K562 (cell line): Measurements from ENCODE around the gene NCOA3. TPM values are rescaled to one million over a fixed set of nuclear protein-coding genes. Genes with fewer than 3 reads are reported as not detected.
A peak's percentile ranks its signal among the peaks of the same experiment; 100 is the strongest.

Source experiments
- BDP1 ChIP-seq: IDR thresholded peaks from 3 replicates; pipeline ENCODE4 v1.6.1; 2011; ENCODE audit not compliant: insufficient read length, insufficient read depth
- BRF1 ChIP-seq: IDR thresholded peaks from 3 replicates; pipeline ENCODE4 v1.6.1; 2011; ENCODE audit warnings: borderline replicate concordance, mild to moderate bottlenecking; ENCODE audit not compliant: insufficient read length; ENCODE audit errors: extremely low read depth
- FOXA3 ChIP-seq, 2 experiments: fragments of 450-650 bp in 1 of 2; sonication (generic) in 1 of 2; formaldehyde crosslinking; IDR thresholded peaks in 1 of 2; conservative IDR thresholded peaks in 1 of 2; 2 replicates each; pipeline versions ENCODE4 v1.4.0 to v1.8.0; 2020 to 2022; ENCODE audit warnings: mild to moderate bottlenecking in 2 of 2, missing genetic modification reagents in 1 of 2
- FOXP1 ChIP-seq: sonication (generic); formaldehyde crosslinking; IDR thresholded peaks from 2 replicates; pipeline ENCODE4 v1.8.0; 2022; ENCODE audit warnings: mild to moderate bottlenecking, missing genetic modification reagents
- HDAC2 ChIP-seq: fragments of 450-650 bp; IDR thresholded peaks from 2 replicates; pipeline ENCODE4 v1.6.1; 2016; ENCODE audit warnings: mild to moderate bottlenecking
- HNRNPH1 ChIP-seq: fragments of 200-400 bp; formaldehyde crosslinking; optimal IDR thresholded peaks from 2 replicates; pipeline ENCODE3; 2017; ENCODE audit warnings: low read depth, mild to moderate bottlenecking, low read length, moderate library complexity
- MTA2 ChIP-seq: fragments of 450-650 bp; IDR thresholded peaks from 2 replicates; pipeline ENCODE4 v1.6.1; 2016; ENCODE audit warnings: low read depth
- NCOA4 ChIP-seq: fragments of 450-650 bp; IDR thresholded peaks from 2 replicates; pipeline ENCODE4 v1.6.1; 2018; ENCODE audit warnings: mild to moderate bottlenecking; ENCODE audit not compliant: partially characterized antibody
- NFIX ChIP-seq: fragments of 250-450 bp; sonication (Bioruptor Pico); IDR thresholded peaks from 2 replicates; pipeline ENCODE4 v1.4.0; 2020; ENCODE audit warnings: low read depth, mild to moderate bottlenecking, moderate library complexity
- NFXL1 ChIP-seq: fragments of 450-650 bp; formaldehyde crosslinking; IDR thresholded peaks from 2 replicates; pipeline ENCODE4 v1.4.0; 2021; ENCODE audit warnings: mild to moderate bottlenecking
- POLR2A ChIP-seq: fragments of 450-650 bp; conservative IDR thresholded peaks from 2 replicates; pipeline ENCODE4 v1.6.1; 2016
- POLR2G ChIP-seq: fragments of 200-400 bp; formaldehyde crosslinking; IDR thresholded peaks from 2 replicates; pipeline ENCODE4 v1.6.1; 2017; ENCODE audit warnings: low read depth, mild to moderate bottlenecking, antibody characterized with exemption, low read length, moderate library complexity
- PTTG1 ChIP-seq: fragments of 450-650 bp; IDR thresholded peaks from 2 replicates; pipeline ENCODE4 v1.6.1; 2016; ENCODE audit warnings: low read depth, mild to moderate bottlenecking, missing genetic modification characterization, missing compliant biosample characterization
- SREBF2 ChIP-seq: sonication (generic); formaldehyde crosslinking; IDR thresholded peaks from 2 replicates; pipeline ENCODE4 v1.4.0; 2020; ENCODE audit warnings: mild to moderate bottlenecking, missing genetic modification reagents
- SRSF9 ChIP-seq: fragments of 200-400 bp; formaldehyde crosslinking; IDR thresholded peaks from 2 replicates; pipeline ENCODE4 v1.6.1; 2017; ENCODE audit warnings: low read depth, low read length, borderline replicate concordance
- YBX1 ChIP-seq: fragments of 450-650 bp; IDR thresholded peaks from 2 replicates; pipeline ENCODE4 v1.7.1; 2016; ENCODE audit warnings: mild to moderate bottlenecking
- ZBTB7A ChIP-seq: IDR thresholded peaks from 2 replicates; pipeline ENCODE4 v1.6.1; 2011; ENCODE audit warnings: low read depth, mild to moderate bottlenecking, low read length, moderate library complexity, borderline replicate concordance; ENCODE audit not compliant: control insufficient read depth
- ZNF316 ChIP-seq: fragments of 450-650 bp; IDR thresholded peaks from 2 replicates; pipeline ENCODE4 v1.6.1; 2016
- ZNF324 ChIP-seq: fragments of 250-450 bp; sonication (Bioruptor Pico); IDR thresholded peaks from 2 replicates; pipeline ENCODE4 v1.4.0; 2020; ENCODE audit warnings: mild to moderate bottlenecking
- ZNF780A ChIP-seq: fragments of 250-450 bp; sonication (Bioruptor Pico); IDR thresholded peaks from 2 replicates; pipeline ENCODE4 v1.5.0; 2021; ENCODE audit warnings: mild to moderate bottlenecking
- ZNF830 ChIP-seq: fragments of 250-450 bp; sonication (Bioruptor Pico); IDR thresholded peaks from 2 replicates; pipeline ENCODE4 v1.5.0; 2021; ENCODE audit warnings: mild to moderate bottlenecking
- polyA plus RNA-seq, 8 experiments: library from polyadenylated mRNA; depleted of rRNA in 4 of 8; stranded (reverse) in 5 of 8; unstranded in 3 of 8; fragments of >200 nt; fragmentation: Nextera tagmentation in 2 of 8; fragmentation: Illumina TruSeq in 1 of 8; extraction: Ambion mirVana in 2 of 8; extraction: Trizol in 1 of 8; gene quantifications; 2 replicates each; pipeline versions ENCODE4 v1.2.1 to v1.2.3, GENCODE V29; 2011 to 2014; ENCODE audit warnings: inconsistent platforms in 1 of 8, missing spikeins in 1 of 8
- total RNA-seq, 7 experiments: library from RNA; depleted of rRNA in 6 of 7; stranded (reverse); fragments of >200 nt in 6 of 7; fragmentation: Illumina TruSeq in 2 of 7; extraction: Trizol in 2 of 7; gene quantifications; 2 replicates each; pipeline versions ENCODE4 v1.2.1 to v1.2.3, GENCODE V29; 2011 to 2021; ENCODE audit warnings: low replicate concordance in 1 of 7
- TF ChIP-seq, protein P1 (sequence below): fragments of 450-650 bp; IDR thresholded peaks from 2 replicates; pipeline ENCODE4 v1.6.1; 2016; ENCODE audit warnings: mild to moderate bottlenecking
- TF ChIP-seq, protein P2 (sequence below): fragments of 250-450 bp; sonication (Bioruptor Pico); IDR thresholded peaks from 2 replicates; pipeline ENCODE4 v1.5.0; 2020; ENCODE audit warnings: mild to moderate bottlenecking
- TF ChIP-seq, protein P3 (sequence below): fragments of 250-450 bp; sonication (Bioruptor Pico); IDR thresholded peaks from 2 replicates; pipeline ENCODE4 v1.8.0; 2022; ENCODE audit warnings: moderate library complexity, mild to moderate bottlenecking, inconsistent platforms

NCOA3 gene
- total and polyA plus RNA-seq, 9 of the 15 experiments (the other 6 are each of a cell fraction or from before 2014, with no cell fraction given) = 3.2 to 24.3 (median 14.4) TPM

DNA sequence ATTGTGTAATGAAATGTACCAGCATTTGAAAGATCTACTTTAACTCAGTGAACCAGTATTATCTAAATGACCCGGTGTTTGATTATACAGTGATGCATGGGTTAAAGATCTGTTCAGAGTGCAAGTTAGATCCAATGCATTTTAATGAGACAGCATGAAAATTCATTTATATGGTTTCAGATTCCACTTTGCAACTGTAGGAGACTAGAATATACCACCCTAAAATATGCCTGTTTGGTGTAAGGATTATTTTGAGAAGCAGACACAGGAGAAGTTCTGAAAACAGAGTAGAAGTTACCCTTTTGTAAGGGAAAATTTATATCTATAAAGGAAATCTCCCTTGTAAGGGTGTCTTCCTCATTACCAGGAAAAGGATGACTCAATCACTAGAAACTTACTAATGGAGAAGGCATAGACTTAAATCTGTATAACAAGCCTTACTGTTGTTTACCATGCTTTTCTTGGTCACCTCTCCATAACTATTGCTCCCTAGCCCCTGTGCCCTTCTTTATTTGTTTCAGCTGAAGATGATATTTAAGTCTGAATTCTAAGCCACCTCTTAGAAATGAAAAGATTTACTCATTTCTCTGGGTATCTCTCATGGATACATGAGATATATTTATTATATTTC lies 105.4 kb downstream of the NCOA3 start (continued):
- no peak; the same call in 1 of the 2 replicates for TF ChIP-seq HDAC2
- TF ChIP-seq ZNF830 (CRISPR knock-in tag) = no peak
- no peak for TF ChIP-seq ZBTB7A
- no peak for TF ChIP-seq NFXL1 (CRISPR knock-in tag)
- TF ChIP-seq POLR2A = peak; percentile 24; the same call in 1 of the 2 replicates
- no peak for TF ChIP-seq YBX1
- TF ChIP-seq, protein P1, sequence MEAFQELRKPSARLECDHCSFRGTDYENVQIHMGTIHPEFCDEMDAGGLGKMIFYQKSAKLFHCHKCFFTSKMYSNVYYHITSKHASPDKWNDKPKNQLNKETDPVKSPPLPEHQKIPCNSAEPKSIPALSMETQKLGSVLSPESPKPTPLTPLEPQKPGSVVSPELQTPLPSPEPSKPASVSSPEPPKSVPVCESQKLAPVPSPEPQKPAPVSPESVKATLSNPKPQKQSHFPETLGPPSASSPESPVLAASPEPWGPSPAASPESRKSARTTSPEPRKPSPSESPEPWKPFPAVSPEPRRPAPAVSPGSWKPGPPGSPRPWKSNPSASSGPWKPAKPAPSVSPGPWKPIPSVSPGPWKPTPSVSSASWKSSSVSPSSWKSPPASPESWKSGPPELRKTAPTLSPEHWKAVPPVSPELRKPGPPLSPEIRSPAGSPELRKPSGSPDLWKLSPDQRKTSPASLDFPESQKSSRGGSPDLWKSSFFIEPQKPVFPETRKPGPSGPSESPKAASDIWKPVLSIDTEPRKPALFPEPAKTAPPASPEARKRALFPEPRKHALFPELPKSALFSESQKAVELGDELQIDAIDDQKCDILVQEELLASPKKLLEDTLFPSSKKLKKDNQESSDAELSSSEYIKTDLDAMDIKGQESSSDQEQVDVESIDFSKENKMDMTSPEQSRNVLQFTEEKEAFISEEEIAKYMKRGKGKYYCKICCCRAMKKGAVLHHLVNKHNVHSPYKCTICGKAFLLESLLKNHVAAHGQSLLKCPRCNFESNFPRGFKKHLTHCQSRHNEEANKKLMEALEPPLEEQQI = 0 out of 2 replicates have a peak, but pooled peaks have one; percentile 20
- no peak for TF ChIP-seq MTA2
- no peak for TF ChIP-seq NCOA4
- no peak for TF ChIP-seq FOXP1
- TF ChIP-seq PTTG1 (tag) = no peak
- no peak for TF ChIP-seq BDP1
- TF ChIP-seq, protein P2, sequence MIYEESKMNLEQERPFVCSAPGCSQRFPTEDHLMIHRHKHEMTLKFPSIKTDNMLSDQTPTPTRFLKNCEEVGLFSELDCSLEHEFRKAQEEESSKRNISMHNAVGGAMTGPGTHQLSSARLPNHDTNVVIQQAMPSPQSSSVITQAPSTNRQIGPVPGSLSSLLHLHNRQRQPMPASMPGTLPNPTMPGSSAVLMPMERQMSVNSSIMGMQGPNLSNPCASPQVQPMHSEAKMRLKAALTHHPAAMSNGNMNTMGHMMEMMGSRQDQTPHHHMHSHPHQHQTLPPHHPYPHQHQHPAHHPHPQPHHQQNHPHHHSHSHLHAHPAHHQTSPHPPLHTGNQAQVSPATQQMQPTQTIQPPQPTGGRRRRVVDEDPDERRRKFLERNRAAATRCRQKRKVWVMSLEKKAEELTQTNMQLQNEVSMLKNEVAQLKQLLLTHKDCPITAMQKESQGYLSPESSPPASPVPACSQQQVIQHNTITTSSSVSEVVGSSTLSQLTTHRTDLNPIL = no peak
- no peak for TF ChIP-seq SREBF2 (CRISPR knock-in tag)
- TF ChIP-seq FOXA3 (CRISPR knock-in tag; conservative IDR thresholded peaks at IDR 0.05 in 1 of 2, IDR thresholded peaks at IDR 0.05 in 1 of 2) = no peak
- TF ChIP-seq NFIX (CRISPR knock-in tag) = no peak
- no peak for TF ChIP-seq ZNF316
- no peak for TF ChIP-seq ZNF324
- TF ChIP-seq, protein P3, sequence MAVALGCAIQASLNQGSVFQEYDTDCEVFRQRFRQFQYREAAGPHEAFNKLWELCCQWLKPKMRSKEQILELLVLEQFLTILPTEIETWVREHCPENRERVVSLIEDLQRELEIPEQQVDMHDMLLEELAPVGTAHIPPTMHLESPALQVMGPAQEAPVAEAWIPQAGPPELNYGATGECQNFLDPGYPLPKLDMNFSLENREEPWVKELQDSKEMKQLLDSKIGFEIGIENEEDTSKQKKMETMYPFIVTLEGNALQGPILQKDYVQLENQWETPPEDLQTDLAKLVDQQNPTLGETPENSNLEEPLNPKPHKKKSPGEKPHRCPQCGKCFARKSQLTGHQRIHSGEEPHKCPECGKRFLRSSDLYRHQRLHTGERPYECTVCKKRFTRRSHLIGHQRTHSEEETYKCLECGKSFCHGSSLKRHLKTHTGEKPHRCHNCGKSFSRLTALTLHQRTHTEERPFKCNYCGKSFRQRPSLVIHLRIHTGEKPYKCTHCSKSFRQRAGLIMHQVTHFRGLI (CRISPR knock-in tag) = no peak
- no peak for TF ChIP-seq BRF1
- no peak for TF ChIP-seq HNRNPH1
- no peak for TF ChIP-seq ZNF780A (CRISPR knock-in tag)
- no peak for TF ChIP-seq SRSF9
- TF ChIP-seq POLR2G = no peak
